Uterus (tissue), 4 donors: ENCODE measurements around the gene PLCXD3. TPM values are rescaled to one million over a fixed set of nuclear protein-coding genes. Genes with fewer than 3 reads are reported as not detected.

ENCODE experiments used
- DNase-seq, 2 donors: peaks; one replicate each; pipeline ENCODE4 v3.0.0-alpha.2; 2019 to 2020
- H3K27ac ChIP-seq, 2 donors: fragments of 200-600 bp; sonication (generic); 1 replicate in 1 of 2; 2 replicates in 1 of 2; pipeline ENCODE4 v1.5.1; 2016 to 2018
- H3K27me3 ChIP-seq, 2 donors: fragments of 200-600 bp; sonication (generic); one replicate each; pipeline ENCODE4 v1.5.1; 2018 to 2019; ENCODE audit warnings: control low read depth in 1 of 2
- H3K36me3 ChIP-seq, 2 donors: fragments of 200-600 bp; sonication (generic); one replicate each; pipeline ENCODE4 v1.5.1; 2019; ENCODE audit warnings: control low read depth in 1 of 2
- H3K4me1 ChIP-seq, 2 donors: fragments of 200-600 bp; sonication (generic); one replicate each; pipeline ENCODE4 v1.5.1; 2018 to 2019; ENCODE audit warnings: control low read depth in 1 of 2
- H3K4me3 ChIP-seq, 2 donors: fragments of 200-600 bp; sonication (generic); 1 replicate in 1 of 2; 2 replicates in 1 of 2; pipeline ENCODE4 v1.5.1; 2018 to 2019; ENCODE audit warnings: mild to moderate bottlenecking in 1 of 2
- H3K9me3 ChIP-seq, 2 donors: fragments of 200-600 bp; sonication (generic); one replicate each; pipeline ENCODE4 v1.5.1; 2019; ENCODE audit warnings: control low read depth in 1 of 2
- POLR2A ChIP-seq, 2 donors: fragments of 450-650 bp; IDR thresholded peaks; one replicate each; pipeline ENCODE4 v1.6.1; 2016; ENCODE audit warnings: antibody characterized with exemption in 2 of 2, mild to moderate bottlenecking in 1 of 2, moderate library complexity in 1 of 2
- intact Hi-C: fragments of 100-400 bp; cut with DNase I; formaldehyde crosslinking; loops from one replicate; pipeline ENCODE4 v1.15.1; 2023; ENCODE audit warnings: low total_unique reads
- total RNA-seq, 4 donors: library from RNA; depleted of rRNA in 3 of 4; stranded (reverse); fragments of >200 nt in 3 of 4; gene quantifications; one replicate each; pipeline versions ENCODE4 v1.1.0 to v1.2.4, GENCODE V29; 2014 to 2023
- TF ChIP-seq, protein P1 (sequence below), 4 experiments: fragments of 200-600 bp in 2 of 4; fragments of 450-650 bp in 2 of 4; sonication (generic) in 2 of 4; IDR thresholded peaks; one replicate each; pipeline ENCODE4 v1.5.1; 2016 to 2019; ENCODE audit warnings: antibody characterized with exemption in 4 of 4, mild to moderate bottlenecking in 2 of 4, moderate library complexity in 1 of 4
- donor health status: DM: yes; HTN: yes; CAD: no.

The PLCXD3 gene
- total RNA-seq, 4 donors from 2014 or later = 0.55 to 13.2 (median 7.5) TPM

DNA sequence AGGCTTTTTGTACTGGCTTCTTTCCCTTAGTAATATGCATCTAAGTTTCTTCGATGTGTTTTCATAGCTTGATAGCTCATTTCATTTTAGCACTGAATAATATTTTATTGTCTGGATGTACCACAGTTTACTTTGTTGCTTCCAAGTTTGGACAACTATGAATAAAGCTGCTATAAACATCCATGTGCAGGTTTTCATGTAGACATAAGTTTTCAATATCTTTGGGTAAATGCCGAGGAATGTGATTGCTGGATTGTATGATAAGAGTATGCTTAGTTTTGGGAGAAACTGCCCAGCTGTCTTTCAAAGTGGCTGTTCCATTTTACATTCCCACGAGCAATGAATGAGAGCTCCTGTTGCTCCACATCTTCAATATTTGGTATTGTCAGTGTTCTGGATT is 84.7 kb downstream of the PLCXD3 start:
- no peaks in the 10 kb centered on the region for H3K27me3 ChIP-seq
- no peak overlapping the region for H3K27ac ChIP-seq
- no peak overlapping the region for H3K4me3 ChIP-seq
- DNase-seq = no peak
- TF ChIP-seq, protein P1, sequence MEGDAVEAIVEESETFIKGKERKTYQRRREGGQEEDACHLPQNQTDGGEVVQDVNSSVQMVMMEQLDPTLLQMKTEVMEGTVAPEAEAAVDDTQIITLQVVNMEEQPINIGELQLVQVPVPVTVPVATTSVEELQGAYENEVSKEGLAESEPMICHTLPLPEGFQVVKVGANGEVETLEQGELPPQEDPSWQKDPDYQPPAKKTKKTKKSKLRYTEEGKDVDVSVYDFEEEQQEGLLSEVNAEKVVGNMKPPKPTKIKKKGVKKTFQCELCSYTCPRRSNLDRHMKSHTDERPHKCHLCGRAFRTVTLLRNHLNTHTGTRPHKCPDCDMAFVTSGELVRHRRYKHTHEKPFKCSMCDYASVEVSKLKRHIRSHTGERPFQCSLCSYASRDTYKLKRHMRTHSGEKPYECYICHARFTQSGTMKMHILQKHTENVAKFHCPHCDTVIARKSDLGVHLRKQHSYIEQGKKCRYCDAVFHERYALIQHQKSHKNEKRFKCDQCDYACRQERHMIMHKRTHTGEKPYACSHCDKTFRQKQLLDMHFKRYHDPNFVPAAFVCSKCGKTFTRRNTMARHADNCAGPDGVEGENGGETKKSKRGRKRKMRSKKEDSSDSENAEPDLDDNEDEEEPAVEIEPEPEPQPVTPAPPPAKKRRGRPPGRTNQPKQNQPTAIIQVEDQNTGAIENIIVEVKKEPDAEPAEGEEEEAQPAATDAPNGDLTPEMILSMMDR (IDR thresholded peaks at IDR 0.05) = no peak
- no peak for TF ChIP-seq POLR2A (IDR thresholded peaks at IDR 0.05)
- no peaks in the 10 kb centered on the region for H3K9me3 ChIP-seq
- no peaks in the 10 kb centered on the region for H3K4me1 ChIP-seq
- intact Hi-C loops = no loop called here
- H3K36me3 ChIP-seq = no peaks in the 10 kb centered on the region

DNA sequence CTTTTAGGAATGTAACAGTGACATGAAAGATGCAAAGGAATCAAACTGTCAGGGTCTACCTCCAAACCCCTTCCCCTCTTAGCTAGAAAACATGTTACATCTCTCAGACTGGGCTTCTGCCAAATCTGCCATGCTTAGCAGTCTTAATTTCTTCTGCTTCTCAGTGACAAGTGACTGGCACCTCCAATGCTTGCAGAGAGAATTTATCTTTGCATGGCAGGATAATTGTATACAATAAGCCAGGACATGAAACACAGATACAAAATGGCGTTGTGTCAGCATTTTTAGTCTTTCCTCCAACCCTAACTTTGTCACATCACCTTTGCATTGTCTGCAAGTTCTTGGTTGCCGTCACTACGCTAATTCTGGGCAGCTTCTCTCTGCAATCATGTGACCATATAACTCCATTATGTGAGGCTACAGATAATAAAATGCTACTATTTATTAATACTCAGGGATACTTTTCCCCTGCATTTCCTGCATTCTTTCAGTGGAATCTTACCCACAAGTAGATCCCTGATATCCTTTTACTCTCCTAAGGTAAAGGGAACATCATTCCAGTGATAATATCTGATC is 89.8 kb downstream of the PLCXD3 start:
- no peak for DNase-seq
- no peaks in the 10 kb centered on the region for H3K4me1 ChIP-seq
- TF ChIP-seq POLR2A (IDR thresholded peaks at IDR 0.05) = no peak
- TF ChIP-seq, protein P1 (IDR thresholded peaks at IDR 0.05) = no peak
- intact Hi-C loops = no loop called here
- no peak overlapping the region for H3K4me3 ChIP-seq
- no peaks in the 10 kb centered on the region for H3K27me3 ChIP-seq
- no peak overlapping the region for H3K27ac ChIP-seq
- H3K36me3 ChIP-seq = no peaks in the 10 kb centered on the region
- H3K9me3 ChIP-seq = no peaks in the 10 kb centered on the region

DNA sequence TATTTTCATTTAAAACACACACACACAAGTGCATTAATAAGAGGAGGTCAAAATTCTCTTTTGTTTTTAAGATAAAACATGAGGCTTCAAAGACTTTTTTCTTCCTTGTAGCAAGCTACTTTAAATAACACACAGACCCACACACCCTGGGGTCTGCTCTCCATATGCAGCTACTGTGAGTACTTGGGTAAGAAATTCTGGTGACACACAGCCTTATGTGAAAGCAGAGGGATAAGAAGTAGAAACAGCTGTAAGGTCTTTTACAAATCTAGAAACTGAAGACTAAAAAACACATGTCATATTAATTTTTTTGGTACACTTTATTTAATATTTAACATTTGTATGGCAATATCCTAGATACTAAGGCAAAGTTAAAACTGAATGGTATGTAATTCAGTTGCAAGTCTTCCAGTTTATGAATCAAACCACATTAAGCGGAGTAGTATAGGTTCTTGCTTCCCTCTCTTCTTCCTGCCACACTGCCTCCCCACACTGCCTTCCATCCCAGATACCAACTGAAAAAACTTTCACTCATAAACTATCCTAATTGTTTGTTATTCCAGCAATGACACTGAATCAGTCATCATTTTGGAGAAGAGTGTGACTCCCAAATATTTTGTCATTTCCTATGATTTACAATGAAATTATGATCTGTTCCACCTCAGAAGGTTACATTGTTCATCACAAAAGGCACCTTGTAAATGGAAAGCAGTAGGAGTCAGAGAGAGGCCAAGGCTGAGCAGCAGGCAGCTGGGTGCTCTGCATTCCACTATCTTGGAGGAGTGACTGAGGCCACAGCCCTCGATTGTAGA is 92.0 kb downstream of the PLCXD3 start:
- H3K4me1 ChIP-seq = no peaks in the 10 kb centered on the region
- no peaks in the 10 kb centered on the region for H3K36me3 ChIP-seq
- no peaks in the 10 kb centered on the region for H3K27me3 ChIP-seq
- H3K4me3 ChIP-seq = no peak overlapping the region
- DNase-seq = no peak
- H3K9me3 ChIP-seq = no peaks in the 10 kb centered on the region
- TF ChIP-seq POLR2A (IDR thresholded peaks at IDR 0.05) = no peak
- TF ChIP-seq, protein P1 (IDR thresholded peaks at IDR 0.05) = no peak
- no peak overlapping the region for H3K27ac ChIP-seq
- intact Hi-C loops = no loop called here

DNA sequence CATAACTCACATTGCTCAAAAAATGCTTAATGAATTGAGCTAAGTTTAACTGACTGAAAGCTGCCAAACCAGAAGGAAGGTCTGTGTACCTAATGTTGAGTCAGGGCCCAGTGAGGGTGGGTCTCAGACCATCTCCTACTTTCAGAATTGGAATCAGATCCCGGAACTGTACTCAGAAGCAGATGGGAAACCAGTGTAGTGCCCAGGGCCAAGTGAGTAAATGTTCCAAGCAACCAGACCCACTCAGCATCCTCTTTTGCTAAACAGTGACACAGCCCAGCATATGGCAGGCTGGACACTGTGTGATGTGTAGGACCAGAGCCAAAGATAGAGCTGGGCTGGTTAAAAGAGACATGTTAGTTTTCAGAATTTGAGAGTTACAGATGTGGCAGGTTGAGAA is 94.1 kb downstream of the PLCXD3 start:
- Histone ChIP-seq H3K27me3 (no peaks in the 10 kb centered on the region), H3K36me3 (no peaks in the 10 kb centered on the region), H3K4me1 (no peaks in the 10 kb centered on the region), H3K9me3 (no peaks in the 10 kb centered on the region), H3K27ac (no peak overlapping the region), H3K4me3 (no peak overlapping the region)
- TF ChIP-seq, protein P1 (IDR thresholded peaks at IDR 0.05) = no peak
- no peak for TF ChIP-seq POLR2A (IDR thresholded peaks at IDR 0.05)
- intact Hi-C loops = no loop called here
- DNase-seq = no peak

DNA sequence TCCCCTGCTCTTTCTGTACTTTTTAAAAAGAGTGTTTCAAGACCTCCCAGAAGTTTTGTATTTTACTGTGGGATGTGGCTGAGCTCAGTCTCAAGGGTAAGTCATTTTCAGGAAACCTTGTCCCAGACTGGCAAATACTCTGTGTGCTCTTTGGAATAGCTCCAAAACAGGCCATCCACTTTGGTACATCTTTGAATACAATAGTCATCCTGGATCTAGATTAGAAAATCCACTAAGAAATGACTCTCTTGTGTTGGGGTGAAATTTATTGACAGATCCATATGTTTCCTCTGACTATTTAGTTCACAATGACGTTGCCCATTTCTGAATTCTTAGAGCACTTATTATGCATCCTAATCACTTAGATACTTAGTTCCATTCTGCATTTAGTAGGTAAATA is 95.2 kb downstream of the PLCXD3 start:
- no peak for DNase-seq
- Histone ChIP-seq H3K4me3 (no peak overlapping the region), H3K27ac (no peak overlapping the region), H3K27me3 (no peaks in the 10 kb centered on the region), H3K9me3 (no peaks in the 10 kb centered on the region), H3K4me1 (no peaks in the 10 kb centered on the region), H3K36me3 (no peaks in the 10 kb centered on the region)
- TF ChIP-seq, protein P1 (IDR thresholded peaks at IDR 0.05) = no peak
- TF ChIP-seq POLR2A (IDR thresholded peaks at IDR 0.05) = no peak
- intact Hi-C loops = no loop called here
